ENCODE data around the gene SLC39A9. TPM values are rescaled to one million over a fixed set of nuclear protein-coding genes. Genes with fewer than 3 reads are reported as not detected.

The SLC39A9 gene
- total RNA-seq, 1 donor from 2014 or later: 61.2 TPM

- H3K9me3 Mint-ChIP-seq: no peaks in the 10 kb centered on the region
- H3K4me3 ChIP-seq: no peak overlapping the region
These were observed 39.5 kb upstream of the SLC39A9 start for GRCh38 chr14:69358966-69359365.

GRCh38 chr14:69360438-69361108, 37.9 kb upstream of the SLC39A9 start:
- no peak overlapping the region for H3K4me3 ChIP-seq
- no peaks in the 10 kb centered on the region for H3K36me3 Mint-ChIP-seq
- no peak overlapping the region for H3K4me2 ChIP-seq
- no peak overlapping the region for H3K4me3 Mint-ChIP-seq
- H3K36me3 ChIP-seq: no peaks in the 10 kb centered on the region
- no peak overlapping the region for H3K27ac ChIP-seq
- TF ChIP-seq EZH2phosphoT487 (IDR thresholded peaks at IDR 0.05): no peak
- no peak for TF ChIP-seq EZH2 (IDR thresholded peaks at IDR 0.05)
- TF ChIP-seq CTCF (IDR thresholded peaks at IDR 0.05): no peak
- H3K9ac ChIP-seq: no peak overlapping the region
- no peaks in the 10 kb centered on the region for H3K9me3 ChIP-seq (ENCODE audit: low read depth)
- H3K27ac Mint-ChIP-seq: no peak overlapping the region
- peaks cover 7% of the 10 kb centered on the region for H3K4me1 Mint-ChIP-seq
- H3K79me2 ChIP-seq (ENCODE audit: low read depth): no peaks in the 10 kb centered on the region
- H2AFZ ChIP-seq (replicated peaks): no peak overlapping the region
- no peaks in the 10 kb centered on the region for H3F3A ChIP-seq (ENCODE audit: low read depth)
- no peaks in the 10 kb centered on the region for H4K20me1 ChIP-seq (ENCODE audit: low read depth)
- no peaks in the 10 kb centered on the region for H3K4me1 ChIP-seq
- H3K27me3 ChIP-seq: no peaks in the 10 kb centered on the region
- no peaks in the 10 kb centered on the region for H3K27me3 Mint-ChIP-seq (ENCODE audit: insufficient read depth, low read depth)
- no peaks in the 10 kb centered on the region for H3K9me3 Mint-ChIP-seq
- DNase-seq (ENCODE audit: low spot score): no peak

More at GRCh38 chr14:69358966-69359365, 39.5 kb upstream of the SLC39A9 start:
- TF ChIP-seq CTCF (IDR thresholded peaks at IDR 0.05) (no peak), EZH2 (IDR thresholded peaks at IDR 0.05) (no peak), EZH2phosphoT487 (IDR thresholded peaks at IDR 0.05) (no peak)
- Mint-ChIP-seq H3K4me1 (peaks cover 13% of the 10 kb centered on the region), H3K4me3 (no peak overlapping the region), H3K27me3 (ENCODE audit: insufficient read depth, low read depth) (peaks cover 2% of the 10 kb centered on the region), H3K27ac (peak overlapping the region; percentile 31), H3K36me3 (peaks cover under 1% of the 10 kb centered on the region)
- no peaks in the 10 kb centered on the region for H4K20me1 ChIP-seq (ENCODE audit: low read depth)
- no peak overlapping the region for H3K9ac ChIP-seq
- no peaks in the 10 kb centered on the region for H3K9me3 ChIP-seq (ENCODE audit: low read depth)
- no peaks in the 10 kb centered on the region for H3K27me3 ChIP-seq
- no peaks in the 10 kb centered on the region for H3K36me3 ChIP-seq
- no peaks in the 10 kb centered on the region for H3K4me1 ChIP-seq
- no peaks in the 10 kb centered on the region for H3K79me2 ChIP-seq (ENCODE audit: low read depth)
- H2AFZ ChIP-seq (replicated peaks): no peak overlapping the region
- no peaks in the 10 kb centered on the region for H3F3A ChIP-seq (ENCODE audit: low read depth)
- H3K4me2 ChIP-seq: no peak overlapping the region
- no peak for DNase-seq (ENCODE audit: low spot score)
- H3K27ac ChIP-seq: no peak overlapping the region

DNA sequence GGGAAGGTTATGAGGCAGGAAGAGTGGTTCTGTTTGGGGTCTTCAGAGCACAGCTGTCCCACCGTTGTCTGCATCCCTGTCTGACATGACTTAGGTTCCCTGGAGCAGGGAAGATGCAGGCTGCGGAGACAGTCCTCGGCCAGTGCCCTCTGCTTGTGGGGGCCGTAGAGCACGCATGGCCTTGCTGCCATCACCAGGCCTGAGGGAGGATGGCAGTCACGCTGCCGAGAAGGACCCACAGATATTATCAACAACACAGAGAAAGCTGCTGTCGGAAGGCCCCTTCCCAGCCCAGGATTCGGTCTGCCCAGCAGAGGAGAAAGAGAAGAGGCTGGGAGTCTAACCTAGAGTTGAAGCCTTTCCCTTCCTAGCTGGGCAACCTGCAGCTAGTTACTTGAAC, 35.4 kb upstream of the SLC39A9 start:
- TF ChIP-seq EZH2phosphoT487 (IDR thresholded peaks at IDR 0.05): no peak
- peak; percentile 63 for TF ChIP-seq CTCF (IDR thresholded peaks at IDR 0.05)
- TF ChIP-seq EZH2 (IDR thresholded peaks at IDR 0.05): no peak
- Mint-ChIP-seq H3K9me3 (no peaks in the 10 kb centered on the region), H3K27ac (no peak overlapping the region), H3K27me3 (ENCODE audit: insufficient read depth, low read depth) (no peaks in the 10 kb centered on the region), H3K36me3 (no peaks in the 10 kb centered on the region), H3K4me1 (peaks cover 7% of the 10 kb centered on the region), H3K4me3 (no peak overlapping the region)
- Histone ChIP-seq H3K9ac (no peak overlapping the region), H3K36me3 (no peaks in the 10 kb centered on the region), H3K4me3 (no peak overlapping the region), H2AFZ (replicated peaks) (no peak overlapping the region), H3K27me3 (no peaks in the 10 kb centered on the region), H3K79me2 (ENCODE audit: low read depth) (no peaks in the 10 kb centered on the region), H4K20me1 (ENCODE audit: low read depth) (no peaks in the 10 kb centered on the region), H3K27ac (no peak overlapping the region), H3K4me2 (no peak overlapping the region), H3K4me1 (no peaks in the 10 kb centered on the region), H3K9me3 (ENCODE audit: low read depth) (no peaks in the 10 kb centered on the region), H3F3A (ENCODE audit: low read depth) (no peaks in the 10 kb centered on the region)
- peak; percentile 74 for DNase-seq (ENCODE audit: low spot score)

Data from neural progenitor cell (in vitro differentiated cells).